GM13976 (cell line): Measurements from ENCODE around the gene PIGW.

Experiments
- DNase-seq: peaks from one replicate; pipeline ENCODE4 v3.0.0; 2012; ENCODE audit warnings: low spot score
- in situ Hi-C: fragments of 300-500 bp; cut with MboI; formaldehyde crosslinking; loops from one replicate; pipeline ENCODE4 v1.12.0; 2022; ENCODE audit warnings: low sequenced_read_pairs, mixed read lengths, inconsistent platforms; ENCODE audit not compliant: unreplicated experiment
- TF ChIP-seq, protein P1 (sequence below): IDR thresholded peaks from 2 replicates; pipeline ENCODE4 v1.5.1; 2012; ENCODE audit warnings: borderline replicate concordance, mild to moderate bottlenecking; ENCODE audit not compliant: insufficient read depth; ENCODE audit errors: extremely low read depth, missing control alignments, control extremely low read depth

PIGW gene

DNA sequence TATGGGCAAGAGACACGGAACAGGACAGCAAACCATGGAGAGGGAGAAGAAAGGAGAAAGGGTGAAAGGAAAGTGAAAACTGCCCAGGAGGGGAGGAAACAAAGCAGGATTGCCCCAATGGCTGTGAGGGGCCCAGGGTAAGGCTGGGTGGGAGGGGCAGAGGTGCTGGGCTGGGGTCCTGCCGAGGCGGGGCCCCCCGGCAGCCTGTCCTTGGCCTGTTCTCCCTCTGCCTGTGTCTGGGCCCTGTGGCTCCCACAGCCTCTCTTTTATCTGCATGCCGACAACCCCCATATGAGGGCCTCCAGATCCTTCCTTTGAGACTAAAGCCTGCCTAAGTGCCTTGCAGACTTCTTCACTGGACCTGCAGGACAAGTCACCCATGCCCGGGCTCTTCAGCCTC, 32.8 kb upstream of the PIGW start:
- TF ChIP-seq, protein P1, sequence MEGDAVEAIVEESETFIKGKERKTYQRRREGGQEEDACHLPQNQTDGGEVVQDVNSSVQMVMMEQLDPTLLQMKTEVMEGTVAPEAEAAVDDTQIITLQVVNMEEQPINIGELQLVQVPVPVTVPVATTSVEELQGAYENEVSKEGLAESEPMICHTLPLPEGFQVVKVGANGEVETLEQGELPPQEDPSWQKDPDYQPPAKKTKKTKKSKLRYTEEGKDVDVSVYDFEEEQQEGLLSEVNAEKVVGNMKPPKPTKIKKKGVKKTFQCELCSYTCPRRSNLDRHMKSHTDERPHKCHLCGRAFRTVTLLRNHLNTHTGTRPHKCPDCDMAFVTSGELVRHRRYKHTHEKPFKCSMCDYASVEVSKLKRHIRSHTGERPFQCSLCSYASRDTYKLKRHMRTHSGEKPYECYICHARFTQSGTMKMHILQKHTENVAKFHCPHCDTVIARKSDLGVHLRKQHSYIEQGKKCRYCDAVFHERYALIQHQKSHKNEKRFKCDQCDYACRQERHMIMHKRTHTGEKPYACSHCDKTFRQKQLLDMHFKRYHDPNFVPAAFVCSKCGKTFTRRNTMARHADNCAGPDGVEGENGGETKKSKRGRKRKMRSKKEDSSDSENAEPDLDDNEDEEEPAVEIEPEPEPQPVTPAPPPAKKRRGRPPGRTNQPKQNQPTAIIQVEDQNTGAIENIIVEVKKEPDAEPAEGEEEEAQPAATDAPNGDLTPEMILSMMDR: no peak
- DNase-seq: no peak
- in situ Hi-C loops: no loop called here

DNA sequence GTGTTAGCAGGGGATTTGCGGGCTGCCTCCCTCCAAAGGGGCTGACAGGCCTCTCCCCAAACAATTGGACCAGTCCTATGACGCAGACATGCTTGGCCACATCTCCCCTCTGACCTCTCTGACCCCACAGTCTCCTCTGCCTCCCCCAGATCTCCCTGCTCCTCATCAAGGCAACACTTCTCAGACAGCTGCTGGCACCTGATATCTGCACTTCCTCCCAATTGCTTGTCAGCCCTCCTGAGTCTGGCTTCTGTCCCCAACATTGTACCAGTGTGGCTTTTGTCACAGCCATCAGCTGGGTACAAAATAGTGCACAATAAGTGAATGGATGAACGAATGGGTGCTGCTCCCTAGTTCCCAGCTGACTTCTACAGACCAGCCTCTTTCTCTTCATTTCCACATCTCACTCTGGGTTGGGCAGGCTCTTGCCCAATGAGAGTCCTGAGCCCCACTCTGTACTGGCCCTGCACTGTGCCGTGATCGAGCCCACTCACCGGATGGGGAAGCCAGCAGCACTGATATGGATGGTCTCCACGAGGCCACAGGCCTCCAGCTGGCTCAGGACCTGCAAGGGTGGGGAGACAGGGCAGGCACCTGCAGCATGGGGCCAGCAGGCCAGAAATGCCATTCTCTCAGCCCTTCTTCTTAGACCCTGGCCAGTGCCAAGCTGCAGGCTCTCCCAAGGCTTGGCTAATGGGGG, 31.2 kb upstream of the PIGW start:
- TF ChIP-seq, protein P1: no peak
- no peak for DNase-seq
- in situ Hi-C loops: no loop called here

DNA sequence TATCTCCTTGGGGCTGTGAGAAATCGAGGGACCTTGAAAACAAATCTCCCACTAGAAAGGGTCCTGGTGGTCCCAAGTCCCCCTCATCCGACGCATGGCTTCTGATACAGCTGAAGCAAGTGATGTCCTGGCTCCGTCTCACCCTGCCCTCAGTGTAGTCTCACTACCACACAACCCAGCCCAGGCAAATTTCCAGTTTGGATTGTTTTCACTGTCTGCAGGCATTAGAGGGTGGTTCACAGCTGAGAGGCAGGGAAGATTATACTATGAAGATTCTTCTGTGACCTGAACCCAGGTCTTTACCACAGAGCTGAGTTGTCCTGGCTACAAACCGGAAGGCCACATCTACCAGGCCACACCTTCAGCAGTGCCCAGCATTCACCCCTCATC, 30.6 kb upstream of the PIGW start:
- in situ Hi-C loops: no loop called here
- TF ChIP-seq, protein P1: no peak
- no peak for DNase-seq

DNA sequence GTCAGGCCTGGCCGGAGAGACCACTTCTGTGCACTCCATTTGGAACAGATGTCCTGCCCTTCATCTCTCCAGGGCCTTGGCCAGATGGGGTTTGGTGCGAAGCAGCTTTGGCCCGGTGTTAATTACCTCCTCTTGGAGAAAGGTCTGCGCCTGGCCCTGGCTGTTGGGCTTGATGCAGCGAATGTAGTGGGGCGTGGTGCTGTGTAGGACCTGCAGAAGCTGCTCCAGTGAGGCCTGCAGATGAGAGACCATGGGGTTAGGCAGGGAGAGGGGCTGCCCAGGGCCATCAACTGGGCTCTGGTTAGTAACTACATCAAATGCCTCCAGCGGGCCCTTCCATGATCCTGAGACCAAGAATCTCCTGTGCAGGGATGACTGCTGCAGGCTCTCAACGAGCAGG, 29.6 kb upstream of the PIGW start:
- DNase-seq: no peak
- TF ChIP-seq, protein P1: no peak
- in situ Hi-C loops: no loop called here

DNA sequence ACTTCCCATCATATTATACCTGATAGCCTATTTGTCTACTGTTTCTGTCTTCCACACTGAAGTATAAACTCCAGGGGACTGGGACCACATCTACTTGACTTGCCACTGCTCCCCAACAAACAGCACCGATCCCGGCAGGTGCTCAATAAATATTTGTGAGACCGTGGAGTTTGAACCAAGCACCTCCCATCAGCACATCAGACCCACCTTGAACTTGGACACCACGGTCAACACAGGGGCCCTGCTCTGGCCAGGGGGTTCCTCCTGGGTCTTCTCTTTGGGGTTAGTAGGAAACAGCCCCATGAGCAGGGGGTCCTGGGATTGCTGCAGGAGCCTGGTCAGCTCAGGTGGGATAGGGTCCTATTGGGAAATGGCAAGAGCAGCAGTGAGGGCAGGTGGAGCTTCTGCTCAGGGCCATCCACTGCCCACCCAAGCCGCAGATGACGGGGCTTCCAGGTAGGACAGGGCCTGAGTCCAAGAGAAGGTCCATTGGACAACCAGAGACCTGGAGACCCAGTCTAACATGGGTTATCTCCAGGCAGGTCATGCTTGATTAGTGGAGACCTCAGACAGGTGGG, 28.4 kb upstream of the PIGW start:
- no peak for DNase-seq
- in situ Hi-C loops: no loop called here
- TF ChIP-seq, protein P1: no peak

DNA sequence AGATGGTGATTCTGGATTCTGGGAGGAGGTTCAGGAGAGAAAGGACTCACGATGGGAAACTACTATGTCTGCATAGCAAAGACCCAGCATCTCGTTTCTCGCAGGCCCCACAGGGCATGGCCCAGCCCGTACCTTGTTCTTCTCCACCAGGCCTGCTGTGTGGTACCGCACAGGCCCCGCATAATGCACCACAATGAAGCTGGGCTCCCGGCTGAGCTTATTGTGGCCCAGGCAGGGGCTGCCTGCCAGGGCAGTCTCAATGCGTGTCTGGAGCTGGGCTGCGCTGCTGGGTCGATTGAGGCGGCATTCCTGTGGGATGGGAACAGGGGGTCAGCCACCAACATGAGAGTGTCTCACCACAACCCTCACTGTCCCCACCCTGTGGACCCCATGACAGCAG, 28.0 kb upstream of the PIGW start:
- DNase-seq: no peak
- TF ChIP-seq, protein P1: no peak
- in situ Hi-C loops: no loop called here
